ENCODE data around the gene ZNF653.

DNA sequence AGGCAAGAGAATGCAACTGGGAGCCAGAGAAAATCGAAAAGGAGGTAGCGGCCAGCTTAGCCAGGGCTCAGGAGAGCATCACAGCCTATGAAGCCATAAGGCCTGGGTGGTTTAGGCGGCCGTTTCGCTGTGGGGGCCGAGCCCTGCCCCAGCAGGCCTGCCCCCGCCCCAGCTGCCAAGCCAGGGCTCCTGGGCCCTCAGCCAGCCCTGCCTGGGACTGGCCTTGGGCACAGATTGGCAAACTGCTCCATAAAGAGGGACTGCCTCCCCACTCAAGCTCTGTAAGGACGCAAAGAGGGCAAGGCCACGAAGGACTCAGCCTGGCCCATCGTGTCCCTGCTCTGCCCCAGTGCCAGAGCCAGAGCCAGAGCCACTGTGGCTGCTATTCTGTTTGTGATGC is 10.2 kb downstream of the ZNF653 start:
- TF ChIP-seq, protein P1, sequence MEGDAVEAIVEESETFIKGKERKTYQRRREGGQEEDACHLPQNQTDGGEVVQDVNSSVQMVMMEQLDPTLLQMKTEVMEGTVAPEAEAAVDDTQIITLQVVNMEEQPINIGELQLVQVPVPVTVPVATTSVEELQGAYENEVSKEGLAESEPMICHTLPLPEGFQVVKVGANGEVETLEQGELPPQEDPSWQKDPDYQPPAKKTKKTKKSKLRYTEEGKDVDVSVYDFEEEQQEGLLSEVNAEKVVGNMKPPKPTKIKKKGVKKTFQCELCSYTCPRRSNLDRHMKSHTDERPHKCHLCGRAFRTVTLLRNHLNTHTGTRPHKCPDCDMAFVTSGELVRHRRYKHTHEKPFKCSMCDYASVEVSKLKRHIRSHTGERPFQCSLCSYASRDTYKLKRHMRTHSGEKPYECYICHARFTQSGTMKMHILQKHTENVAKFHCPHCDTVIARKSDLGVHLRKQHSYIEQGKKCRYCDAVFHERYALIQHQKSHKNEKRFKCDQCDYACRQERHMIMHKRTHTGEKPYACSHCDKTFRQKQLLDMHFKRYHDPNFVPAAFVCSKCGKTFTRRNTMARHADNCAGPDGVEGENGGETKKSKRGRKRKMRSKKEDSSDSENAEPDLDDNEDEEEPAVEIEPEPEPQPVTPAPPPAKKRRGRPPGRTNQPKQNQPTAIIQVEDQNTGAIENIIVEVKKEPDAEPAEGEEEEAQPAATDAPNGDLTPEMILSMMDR (IDR thresholded peaks at IDR 0.05): no peak
- TF ChIP-seq POLR2AphosphoS5 (IDR thresholded peaks at IDR 0.05; ENCODE audit: insufficient read depth in 1 of 2, low read depth in 1 of 2) (no peak), POLR2A (IDR thresholded peaks at IDR 0.05) (no peak)
